ENCODE results near the gene GDF2.

GDF2 gene

GRCh38 chr10:47322300-47323061 is at the start of gene GDF2:
Gene GDF2 (plus strand): TSS chr10:47322454. CDS start chr10:47322669, 215 bp downstream.
- no peak for DNase-seq (ENCODE audit: low read depth)

- DNase-seq (ENCODE audit: low read depth): no peak
Measured at GRCh38 chr10:47276071-47276470, 46.2 kb upstream of the GDF2 start.

GRCh38 chr10:47276576-47277351 is 45.5 kb upstream of the GDF2 start:
- DNase-seq (ENCODE audit: low read depth): no peak

DNA sequence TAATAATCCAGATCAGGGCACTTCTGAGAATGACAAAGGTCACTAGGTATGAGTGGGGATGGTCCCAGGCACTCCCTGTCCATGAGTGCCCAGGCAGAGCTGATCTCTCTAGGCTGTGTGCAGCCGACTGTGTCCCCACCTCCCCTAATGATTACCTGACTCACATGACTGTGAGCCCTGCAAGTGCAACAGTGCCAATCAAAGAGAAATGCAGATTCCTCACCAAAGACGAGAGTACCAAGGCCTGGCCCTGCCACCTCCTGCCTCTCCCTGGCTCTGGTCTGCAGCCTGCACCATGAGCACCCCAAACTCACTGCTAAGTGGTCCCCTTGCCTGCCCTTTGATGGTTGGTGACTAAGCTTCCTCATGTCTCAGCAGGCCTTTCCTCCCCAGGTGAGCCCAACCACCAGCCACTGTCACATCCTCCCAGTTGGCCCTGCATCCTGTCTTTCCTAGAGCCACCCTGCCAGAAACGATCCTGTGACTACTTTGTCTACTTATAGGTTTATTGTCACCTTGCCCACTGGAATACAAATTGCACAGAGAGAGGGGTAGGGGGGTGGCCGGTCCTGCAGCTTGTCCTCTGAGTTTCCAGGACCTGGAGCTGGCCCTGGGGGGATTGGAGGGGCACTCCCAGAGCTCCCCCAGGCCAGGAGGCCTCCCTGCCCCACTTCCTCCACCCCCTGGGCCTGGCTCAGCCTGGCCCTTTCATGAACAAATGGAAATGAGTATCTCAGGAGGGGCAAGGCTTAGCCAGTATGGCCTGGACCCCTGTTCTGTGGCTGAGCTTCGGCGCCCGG is 44.7 kb upstream of the GDF2 start:
- DNase-seq (ENCODE audit: low read depth): no peak

DNA sequence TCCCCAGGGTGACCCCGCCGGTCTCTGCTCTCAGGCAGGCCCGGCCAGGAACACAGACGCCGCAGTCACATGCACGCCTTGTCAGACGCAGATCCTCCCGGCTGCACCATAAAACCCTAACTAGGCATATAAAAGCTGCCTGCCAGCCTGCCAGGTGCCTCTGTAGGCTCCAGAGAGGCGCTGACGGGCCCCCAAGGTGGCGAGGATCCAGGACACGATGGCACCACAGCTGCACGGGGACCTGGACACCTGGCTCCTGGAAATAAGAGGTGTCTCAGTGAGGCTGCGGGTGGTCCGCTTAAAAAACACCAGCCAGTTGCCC is 44.1 kb upstream of the GDF2 start:
- DNase-seq (ENCODE audit: low read depth): no peak

DNA sequence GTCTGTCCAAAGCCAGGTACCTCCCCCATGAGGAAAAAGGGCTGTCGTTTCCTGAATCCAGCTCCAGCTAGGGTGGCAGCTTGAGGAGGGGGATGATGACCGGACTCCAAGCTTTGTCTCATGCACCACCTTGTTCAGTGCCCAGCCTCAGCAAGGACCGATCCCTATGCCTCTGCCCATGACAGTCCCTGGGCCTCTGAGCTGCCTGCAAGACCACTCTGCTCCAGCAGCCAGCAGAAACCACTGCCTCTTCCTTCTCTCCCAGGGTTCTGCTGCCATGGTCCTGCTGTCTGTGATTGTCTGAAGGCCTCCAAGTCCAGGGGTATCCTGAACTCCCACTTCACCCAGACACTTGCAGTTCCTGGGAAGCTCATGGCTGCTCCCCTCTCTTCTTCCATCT is 43.5 kb upstream of the GDF2 start:
- DNase-seq (ENCODE audit: low read depth): no peak

- no peak for DNase-seq (ENCODE audit: low read depth)
Measured at GRCh38 chr10:47279276-47279675, 43.0 kb upstream of the GDF2 start.

DNA sequence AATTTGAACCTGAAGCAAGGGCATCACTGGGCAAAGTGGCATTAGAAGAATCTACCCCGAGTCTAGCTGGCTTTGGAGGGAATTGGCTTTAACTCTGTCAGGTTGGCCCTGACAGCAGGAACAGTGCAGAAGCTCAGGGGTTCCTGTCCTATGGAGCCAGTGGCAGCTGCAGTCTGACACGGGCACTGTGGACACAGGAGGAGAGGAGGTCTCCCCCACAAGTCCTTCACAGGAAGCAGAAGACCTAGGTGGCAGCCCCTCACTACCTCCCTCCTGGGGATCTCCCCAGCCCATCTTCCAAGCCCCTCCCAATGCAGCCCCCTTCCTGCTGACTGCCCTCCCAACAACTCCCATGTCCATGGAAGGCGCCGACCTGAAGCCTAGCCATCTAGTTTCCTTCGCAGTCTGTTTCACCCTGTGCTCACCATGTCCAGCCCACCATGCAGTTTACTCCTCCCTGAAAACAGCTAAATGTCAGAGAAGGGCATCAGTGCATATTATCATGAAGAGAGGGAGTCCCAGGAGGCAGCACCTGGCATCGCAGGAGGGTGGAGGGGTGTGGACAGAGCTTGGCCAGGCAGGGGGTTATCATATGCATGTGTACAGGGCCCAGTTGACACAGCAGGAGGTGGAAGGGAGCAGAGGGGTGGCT is 40.1 kb upstream of the GDF2 start:
- DNase-seq (ENCODE audit: low read depth): no peak

DNA sequence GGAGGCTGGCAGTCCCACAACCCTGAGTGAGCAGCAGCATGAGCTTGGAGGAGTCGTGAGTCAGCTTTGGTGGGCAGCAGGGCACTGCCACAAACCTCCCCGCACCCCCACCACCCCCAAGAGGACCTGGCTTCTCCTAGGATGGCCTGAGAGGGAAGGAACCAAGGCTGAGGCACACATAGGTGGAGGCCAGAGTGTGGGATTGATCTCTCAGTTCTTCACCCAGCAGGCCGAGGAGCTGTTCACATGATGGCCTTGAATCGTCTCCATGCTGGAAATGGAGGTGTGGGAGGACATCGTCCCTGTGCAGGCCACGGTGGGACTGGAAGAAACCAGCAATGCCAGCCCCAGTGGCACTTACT is 39.6 kb upstream of the GDF2 start:
- DNase-seq (ENCODE audit: low read depth): no peak

DNA sequence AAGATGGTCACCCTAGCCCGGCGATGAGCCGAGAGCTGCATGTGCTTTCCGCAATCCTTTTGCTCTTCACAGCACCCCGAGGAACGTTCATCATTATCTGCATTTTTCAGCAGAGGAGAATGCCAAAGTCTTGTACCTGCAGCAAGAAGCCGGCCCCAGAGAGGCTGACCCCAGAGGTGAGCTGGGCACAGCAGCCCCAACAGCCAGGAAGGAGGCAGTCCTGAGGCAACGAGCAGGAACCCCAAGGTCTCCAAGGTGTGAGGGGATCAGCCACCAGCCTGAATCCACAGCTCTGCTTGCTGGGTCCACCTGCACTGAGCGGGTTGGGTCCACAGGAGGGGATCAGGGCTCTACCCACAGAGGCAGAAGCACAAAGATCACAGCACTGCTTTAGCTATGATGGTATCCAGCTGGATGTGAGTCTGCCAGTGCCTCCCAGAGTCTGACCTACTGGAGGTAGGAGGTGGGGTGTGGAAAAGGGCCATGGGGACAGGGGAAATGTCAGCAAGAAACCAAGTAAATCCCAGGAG is 39.1 kb upstream of the GDF2 start:
- no peak for DNase-seq (ENCODE audit: low read depth)

GRCh38 chr10:47283848-47284247 is 38.4 kb upstream of the GDF2 start:
- DNase-seq (ENCODE audit: low read depth): no peak

- DNase-seq (ENCODE audit: low read depth): no peak
Measured at GRCh38 chr10:47285381-47286115, 36.7 kb upstream of the GDF2 start.

DNA sequence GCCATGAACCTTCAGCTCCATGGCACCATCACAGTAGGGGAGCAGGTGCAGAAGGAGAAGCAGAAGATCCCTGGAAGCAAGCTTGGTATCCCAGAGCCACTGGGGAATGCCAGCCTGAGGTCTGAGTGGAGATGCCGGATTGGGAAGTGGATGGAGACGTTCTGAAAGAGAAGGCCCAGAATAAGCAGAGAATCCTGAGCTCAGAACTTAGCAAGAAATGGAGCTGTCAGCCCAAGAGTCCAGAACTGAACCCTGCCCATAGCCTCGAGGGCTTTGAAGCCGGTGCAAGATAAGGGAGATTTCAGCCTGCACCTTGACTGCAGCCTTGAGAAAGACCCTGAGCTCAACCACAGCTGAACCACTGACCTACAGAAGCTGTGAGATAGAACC is 36.1 kb upstream of the GDF2 start:
- DNase-seq (ENCODE audit: low read depth): no peak

DNA sequence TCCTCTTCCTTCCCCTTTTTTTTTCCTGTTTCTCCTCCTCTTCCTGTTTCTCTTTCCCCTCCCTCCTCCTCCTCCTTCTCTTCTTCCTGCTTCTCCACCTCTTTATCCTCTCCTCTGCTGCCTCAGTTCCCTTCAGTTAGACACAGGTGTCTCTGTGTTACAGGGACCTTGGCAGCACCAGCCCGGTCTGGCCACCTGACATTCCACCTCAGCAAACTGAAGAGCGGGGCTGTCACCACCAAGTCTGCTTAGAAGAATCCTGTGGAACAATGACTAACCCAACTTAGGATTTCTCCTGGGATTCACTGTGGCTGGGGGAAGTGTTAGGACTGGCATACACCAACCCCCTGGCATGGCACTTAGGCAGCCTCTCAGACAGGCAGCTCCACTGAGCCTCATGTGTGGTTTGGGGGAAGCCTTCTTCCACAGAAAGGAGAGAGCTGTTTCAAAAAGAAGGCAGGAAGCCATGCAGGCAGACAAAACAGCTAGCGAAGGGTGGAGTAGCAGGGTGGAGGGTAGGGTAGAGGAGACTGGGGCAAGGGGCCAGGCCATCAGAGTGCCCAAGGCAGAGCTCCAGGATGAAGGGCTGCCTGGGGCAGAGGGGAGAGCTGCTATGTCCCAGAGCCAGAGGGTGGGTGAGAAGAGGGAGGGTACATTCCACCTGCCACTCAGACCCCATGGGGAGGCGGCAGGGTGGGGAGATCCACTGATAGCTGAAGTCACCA is 35.5 kb upstream of the GDF2 start:
- no peak for DNase-seq (ENCODE audit: low read depth)

DNA sequence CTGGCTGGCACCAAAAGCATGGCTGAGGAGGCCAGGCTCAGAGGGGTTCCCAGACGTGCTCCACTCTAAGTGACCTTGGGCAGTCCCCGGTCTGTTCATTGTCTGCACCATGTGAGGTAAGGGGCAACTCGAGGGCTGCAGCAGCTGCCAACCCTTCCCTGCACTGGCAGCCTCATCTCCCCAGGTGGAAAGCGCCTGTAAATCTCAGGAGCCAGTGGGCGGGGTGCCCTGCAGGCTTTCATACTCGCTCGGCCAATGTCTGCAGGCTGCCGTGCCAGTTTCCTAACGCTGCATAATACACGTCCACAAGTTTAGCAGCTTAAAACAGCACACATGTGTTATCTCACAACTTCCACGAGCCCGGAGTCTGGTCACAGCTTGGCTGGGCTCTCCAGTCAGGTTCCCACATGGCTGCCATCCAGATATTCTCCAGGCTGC is 34.9 kb upstream of the GDF2 start:
- no peak for DNase-seq (ENCODE audit: low read depth)

DNA sequence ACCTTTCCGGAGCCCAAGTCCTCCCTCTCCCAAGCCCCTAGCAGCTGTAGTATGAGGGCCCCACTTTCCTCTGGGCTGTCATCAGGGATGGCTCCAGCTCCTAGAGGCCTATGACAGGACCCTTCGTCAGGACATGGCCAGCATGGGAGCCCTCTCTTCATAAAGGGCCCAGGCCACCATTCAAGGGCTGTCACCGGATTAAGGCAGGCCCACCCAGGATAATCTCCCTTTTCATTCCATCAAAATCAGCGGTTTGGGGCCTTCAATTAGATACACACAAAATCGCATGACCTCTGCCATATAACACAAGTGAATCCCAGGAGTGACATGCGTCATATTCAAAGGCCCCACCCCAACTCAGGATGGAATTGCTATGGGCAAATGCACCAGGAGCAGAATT is 34.4 kb upstream of the GDF2 start:
- DNase-seq (ENCODE audit: low read depth): no peak

- no peak for DNase-seq (ENCODE audit: low read depth)
Measured at GRCh38 chr10:47288236-47288635, 34.0 kb upstream of the GDF2 start.

- no peak for DNase-seq (ENCODE audit: low read depth)
Measured at GRCh38 chr10:47288916-47289495, 33.2 kb upstream of the GDF2 start.

- no peak for DNase-seq (ENCODE audit: low read depth)
Measured at GRCh38 chr10:47289921-47290320, 32.3 kb upstream of the GDF2 start.

DNA sequence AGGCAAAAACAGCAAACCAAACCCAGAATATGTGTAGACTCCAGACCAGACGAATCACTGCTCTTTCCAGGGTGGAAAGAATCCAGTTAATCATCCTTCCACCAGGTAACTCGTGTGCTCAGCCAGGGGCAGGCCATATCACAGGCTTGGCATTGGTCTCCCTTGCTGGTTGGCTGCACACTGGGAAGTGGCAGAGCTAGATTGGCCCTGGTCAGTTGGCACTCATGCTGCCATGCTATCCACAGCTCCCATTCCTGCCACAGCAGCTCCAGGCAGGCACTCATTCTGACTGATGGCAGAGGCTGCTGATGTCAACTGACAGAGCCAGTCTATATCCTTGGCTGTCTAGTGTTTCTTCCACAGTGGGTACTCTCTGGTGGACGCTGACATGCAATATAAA is 31.9 kb upstream of the GDF2 start:
- DNase-seq (ENCODE audit: low read depth): no peak
